B cell (primary cell): ENCODE measurements around the gene TMEM92.

Experiments used
- EZH2 ChIP-seq: IDR thresholded peaks from 2 replicates; pipeline ENCODE4 v1.6.1; 2012; ENCODE audit warnings: borderline replicate concordance, low read depth, mild to moderate bottlenecking, moderate library complexity, low read length; ENCODE audit not compliant: insufficient read depth, poor library complexity, severe bottlenecking
- TF ChIP-seq, protein P1 (sequence below): fragments of 200-600 bp; IDR thresholded peaks from one replicate; pipeline ENCODE4 v1.8.0; 2022; ENCODE audit warnings: antibody characterized with exemption, mild to moderate bottlenecking

- TF ChIP-seq, protein P1, sequence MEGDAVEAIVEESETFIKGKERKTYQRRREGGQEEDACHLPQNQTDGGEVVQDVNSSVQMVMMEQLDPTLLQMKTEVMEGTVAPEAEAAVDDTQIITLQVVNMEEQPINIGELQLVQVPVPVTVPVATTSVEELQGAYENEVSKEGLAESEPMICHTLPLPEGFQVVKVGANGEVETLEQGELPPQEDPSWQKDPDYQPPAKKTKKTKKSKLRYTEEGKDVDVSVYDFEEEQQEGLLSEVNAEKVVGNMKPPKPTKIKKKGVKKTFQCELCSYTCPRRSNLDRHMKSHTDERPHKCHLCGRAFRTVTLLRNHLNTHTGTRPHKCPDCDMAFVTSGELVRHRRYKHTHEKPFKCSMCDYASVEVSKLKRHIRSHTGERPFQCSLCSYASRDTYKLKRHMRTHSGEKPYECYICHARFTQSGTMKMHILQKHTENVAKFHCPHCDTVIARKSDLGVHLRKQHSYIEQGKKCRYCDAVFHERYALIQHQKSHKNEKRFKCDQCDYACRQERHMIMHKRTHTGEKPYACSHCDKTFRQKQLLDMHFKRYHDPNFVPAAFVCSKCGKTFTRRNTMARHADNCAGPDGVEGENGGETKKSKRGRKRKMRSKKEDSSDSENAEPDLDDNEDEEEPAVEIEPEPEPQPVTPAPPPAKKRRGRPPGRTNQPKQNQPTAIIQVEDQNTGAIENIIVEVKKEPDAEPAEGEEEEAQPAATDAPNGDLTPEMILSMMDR, result no peak
- TF ChIP-seq EZH2, result no peak
Measured at GRCh38 chr17:50298018-50298417, 23.8 kb downstream of the TMEM92 start.
